SK-N-MC (cell line): ENCODE results near the gene SPATA1.

ENCODE experiments used
- DNase-seq: peaks from one replicate; pipeline ENCODE4 v3.0.0-alpha.2; 2011; ENCODE audit warnings: low read depth, low spot score
- H3K27ac ChIP-seq: fragments of 200-600 bp; sonication (generic); 2 replicates; pipeline ENCODE4 v1.5.1; 2016; ENCODE audit warnings: mixed run types
- H3K36me3 ChIP-seq: fragments of 200-600 bp; sonication (generic); 2 replicates; pipeline ENCODE4 v1.6.1; 2017; ENCODE audit warnings: antibody characterized with exemption, low read length, mixed read lengths; ENCODE audit not compliant: insufficient read depth
- H3K4me3 ChIP-seq: fragments of 200-600 bp; sonication (generic); 2 replicates; pipeline ENCODE4 v1.5.1; 2016
- H3K9ac ChIP-seq: fragments of 200-600 bp; sonication (generic); 2 replicates; pipeline ENCODE4 v1.8.0; 2017; ENCODE audit warnings: mixed run types, mixed read lengths; ENCODE audit not compliant: insufficient read length
- H3K9me3 ChIP-seq: fragments of 200-600 bp; sonication (generic); 2 replicates; pipeline ENCODE4 v1.6.1; 2017; ENCODE audit warnings: low read depth, mild to moderate bottlenecking, antibody characterized with exemption, low read length, moderate library complexity, mixed read lengths
- EZH2 ChIP-seq: fragments of 200-600 bp; sonication (generic); IDR thresholded peaks from one replicate; pipeline ENCODE4 v1.6.1; 2017; ENCODE audit warnings: antibody characterized with exemption
- FOXP2 ChIP-seq: optimal IDR thresholded peaks from 2 replicates; pipeline ENCODE3; 2011; ENCODE audit warnings: mild to moderate bottlenecking, moderate library complexity; ENCODE audit not compliant: insufficient read depth; ENCODE audit errors: extremely low read length, control extremely low read depth
- POLR2AphosphoS5 ChIP-seq: IDR thresholded peaks from 2 replicates; pipeline ENCODE4 v1.6.1; 2012; ENCODE audit warnings: mild to moderate bottlenecking, low read depth, low read length, borderline replicate concordance

Gene SPATA1

GRCh38 chr1:84506002-84506728, at the start of gene SPATA1, which contains the start of gene GNG5:
SPATA1 (plus strand) TSS chr1:84506386; CDS start chr1:84516360, 9,974 bp downstream.
GNG5 (minus strand) TSS chr1:84506581; CDS start chr1:84506091, 490 bp downstream.
- peak within 1 kb of the TSS; percentile 92 for H3K9ac ChIP-seq
- H3K9me3 ChIP-seq, result no peaks in the 10 kb centered on the region
- TF ChIP-seq POLR2AphosphoS5, result peak; percentile 81
- TF ChIP-seq EZH2, result no peak
- H3K27ac ChIP-seq, result no peak within 1 kb of the TSS
- H3K4me3 ChIP-seq, result peak within 1 kb of the TSS; percentile 87
- peaks cover 12% of the 10 kb centered on the region for H3K36me3 ChIP-seq
- DNase-seq, result peak; percentile 47

- Histone ChIP-seq H3K4me3 (no peak overlapping the region), H3K9ac (no peak overlapping the region), H3K27ac (no peak overlapping the region), H3K9me3 (no peaks in the 10 kb centered on the region), H3K36me3 (no peaks in the 10 kb centered on the region)
- no peak for TF ChIP-seq FOXP2
- no peak for TF ChIP-seq POLR2AphosphoS5
- no peak for TF ChIP-seq EZH2
- DNase-seq, result no peak
These were observed 44.1 kb upstream of the SPATA1 start for GRCh38 chr1:84462118-84462517.

- H3K27ac ChIP-seq, result no peak overlapping the region
- no peak overlapping the region for H3K4me3 ChIP-seq
- no peak overlapping the region for H3K9ac ChIP-seq
- no peak for TF ChIP-seq EZH2
- no peak for TF ChIP-seq POLR2AphosphoS5
- TF ChIP-seq FOXP2, result no peak
- no peaks in the 10 kb centered on the region for H3K36me3 ChIP-seq
- no peaks in the 10 kb centered on the region for H3K9me3 ChIP-seq
- DNase-seq, result no peak
These were observed 38.9 kb upstream of the SPATA1 start for GRCh38 chr1:84467298-84467697.

GRCh38 chr1:84476225-84476624, 30.0 kb upstream of the SPATA1 start:
- Histone ChIP-seq H3K4me3 (no peak overlapping the region), H3K9ac (no peak overlapping the region), H3K9me3 (0 out of 2 replicates have a peak, but pooled peaks cover 5% of the 10 kb centered on the region), H3K27ac (no peak overlapping the region), H3K36me3 (peaks cover 3% of the 10 kb centered on the region)
- no peak for DNase-seq
- TF ChIP-seq EZH2, result no peak
- TF ChIP-seq POLR2AphosphoS5, result no peak
- TF ChIP-seq FOXP2, result no peak

- Histone ChIP-seq H3K9ac (peak within 1 kb of the TSS; percentile 89), H3K36me3 (peaks cover 33% of the 10 kb centered on the region), H3K4me3 (peak within 1 kb of the TSS; percentile 89), H3K9me3 (0 out of 2 replicates have a peak, but pooled peaks cover 5% of the 10 kb centered on the region), H3K27ac (peak within 1 kb of the TSS; percentile 74)
- DNase-seq, result peak; percentile 77
- TF ChIP-seq EZH2, result no peak
- no peak for TF ChIP-seq FOXP2
- TF ChIP-seq POLR2AphosphoS5, result peak; percentile 92
These were observed 27.0 kb upstream of the SPATA1 start, which contains the start of gene RPF1 for GRCh38 chr1:84478876-84479868. RPF1 (plus strand) TSS chr1:84479266; CDS start chr1:84479282, 16 bp downstream.

DNA sequence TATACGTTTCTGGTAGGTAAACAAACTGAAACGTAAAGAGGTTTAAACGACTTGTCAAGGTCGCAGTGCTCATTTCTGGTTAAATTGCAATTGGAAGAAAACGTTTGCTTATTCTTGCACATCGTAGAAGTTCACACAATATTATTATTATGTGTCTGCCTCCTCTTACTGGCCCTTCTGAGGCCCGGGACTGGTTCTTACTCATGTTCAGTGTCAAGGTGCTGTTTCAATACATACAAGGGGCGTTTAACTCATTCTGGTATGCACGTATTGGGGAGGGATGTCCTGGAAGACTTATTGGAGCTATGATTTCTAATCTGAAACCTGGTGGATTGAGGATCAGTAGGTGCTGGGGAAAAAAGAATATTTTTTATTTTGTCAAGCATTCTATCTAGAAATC, 26.2 kb upstream of the SPATA1 start:
- H3K9me3 ChIP-seq, result 0 out of 2 replicates have a peak, but pooled peaks cover 5% of the 10 kb centered on the region
- H3K27ac ChIP-seq, result no peak overlapping the region
- H3K9ac ChIP-seq, result peak overlapping the region; percentile 89
- H3K4me3 ChIP-seq, result peak overlapping the region; percentile 89
- no peak for DNase-seq
- no peak for TF ChIP-seq EZH2
- no peak for TF ChIP-seq FOXP2
- no peak for TF ChIP-seq POLR2AphosphoS5
- peaks cover 41% of the 10 kb centered on the region for H3K36me3 ChIP-seq

DNA sequence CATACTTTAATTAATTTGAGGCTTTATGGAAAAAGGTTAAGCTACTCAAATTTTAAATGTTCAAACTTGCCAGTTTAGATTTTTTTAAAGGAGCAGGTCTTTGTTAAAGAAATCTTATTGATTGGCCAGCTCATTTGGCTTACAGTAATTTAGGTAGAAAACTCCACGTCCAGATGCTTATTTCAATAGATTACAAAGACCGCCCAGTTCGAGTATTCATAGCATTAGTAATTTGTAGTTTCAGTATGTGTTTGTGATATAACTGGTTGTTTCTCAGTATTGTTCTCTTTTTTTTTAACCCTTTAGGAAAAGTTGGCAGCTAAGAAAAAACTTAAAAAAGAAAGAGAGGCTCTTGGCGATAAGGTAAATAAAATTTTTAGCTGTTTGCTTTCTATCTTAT, 25.5 kb upstream of the SPATA1 start:
- no peak overlapping the region for H3K27ac ChIP-seq
- TF ChIP-seq POLR2AphosphoS5 (no peak), FOXP2 (no peak), EZH2 (no peak)
- H3K9ac ChIP-seq, result peak overlapping the region; percentile 89
- 0 out of 2 replicates have a peak, but pooled peaks cover 5% of the 10 kb centered on the region for H3K9me3 ChIP-seq
- peak overlapping the region; percentile 89 for H3K4me3 ChIP-seq
- no peak for DNase-seq
- peaks cover 47% of the 10 kb centered on the region for H3K36me3 ChIP-seq

DNA sequence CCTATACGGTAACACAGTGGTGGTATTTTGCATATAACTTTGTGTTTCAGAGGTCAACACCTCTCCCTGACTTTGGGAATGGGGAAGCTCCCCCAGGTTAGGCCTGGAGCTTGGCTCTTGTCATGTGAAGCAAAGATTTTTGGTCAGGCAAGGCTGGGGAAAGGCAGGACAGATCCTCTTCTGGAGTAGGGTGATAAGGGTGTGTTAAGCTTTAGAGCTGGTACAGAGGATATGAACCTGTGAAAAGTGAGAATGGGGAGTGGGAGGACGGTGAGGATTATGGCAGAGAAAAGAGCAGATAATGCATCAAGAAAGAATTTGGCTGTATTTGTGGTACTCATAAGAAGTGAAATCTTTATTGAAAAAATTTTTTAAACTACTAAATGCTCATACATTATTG, 24.9 kb upstream of the SPATA1 start:
- DNase-seq, result no peak
- peak overlapping the region; percentile 26; the same call in 1 of the 2 replicates for H3K4me3 ChIP-seq
- H3K36me3 ChIP-seq, result peaks cover 52% of the 10 kb centered on the region
- H3K9ac ChIP-seq, result no peak overlapping the region
- no peak overlapping the region for H3K27ac ChIP-seq
- H3K9me3 ChIP-seq, result 0 out of 2 replicates have a peak, but pooled peaks cover 5% of the 10 kb centered on the region
- TF ChIP-seq FOXP2, result no peak
- no peak for TF ChIP-seq POLR2AphosphoS5
- TF ChIP-seq EZH2, result no peak
